ENCODE results near the gene CERS3.

GRCh38 chr15:100517846-100518245 lies 10.9 kb downstream of the CERS3 start:
- no peak for TF ChIP-seq EZH2 (IDR thresholded peaks at IDR 0.05; ENCODE audit: borderline replicate concordance, low read length)
- no peak for TF ChIP-seq CTCF (conservative IDR thresholded peaks at IDR 0.05 in 1 of 2, IDR thresholded peaks at IDR 0.05 in 1 of 2; ENCODE audit: extremely low read depth in 1 of 2, insufficient read depth in 1 of 2, low read depth in 1 of 2, low read length in 2 of 2)
